Immature natural killer cell (primary cell): ENCODE data around the gene RHBDD3. TPM values are rescaled to one million over a fixed set of nuclear protein-coding genes. Genes with fewer than 3 reads are reported as not detected.
"Not testable (repeated sequence)": the region's sequence is repeated elsewhere in the genome, so short reads cannot be mapped to it uniquely, and the experiment has no call there.

Experiments used
- DNase-seq, 3 donors: peaks; one replicate each; pipeline ENCODE4 v3.0.0; 2022; ENCODE audit warnings: mixed read lengths in 1 of 3
- H3K27ac Mint-ChIP-seq, 6 donors: one replicate each; pipeline ENCODE4 v1.8.0; 2020; ENCODE audit warnings: mixed read lengths in 6 of 6, mild to moderate bottlenecking in 5 of 6, inconsistent platforms in 4 of 6, moderate library complexity in 3 of 6
- H3K27me3 Mint-ChIP-seq, 3 donors: one replicate each; pipeline ENCODE4 v1.8.0; 2020 to 2021; ENCODE audit warnings: low read depth in 3 of 3, mild to moderate bottlenecking in 3 of 3, mixed read lengths in 3 of 3, moderate library complexity in 3 of 3, inconsistent platforms in 1 of 3
- H3K36me3 Mint-ChIP-seq, 3 donors: one replicate each; pipeline ENCODE4 v1.8.0; 2020; ENCODE audit warnings: mixed read lengths in 3 of 3, inconsistent platforms in 2 of 3, mild to moderate bottlenecking in 2 of 3
- H3K4me1 Mint-ChIP-seq, 2 donors: one replicate each; pipeline ENCODE4 v1.8.0; 2020; ENCODE audit warnings: inconsistent platforms in 2 of 2, mild to moderate bottlenecking in 2 of 2, mixed read lengths in 2 of 2, moderate library complexity in 1 of 2
- H3K4me3 Mint-ChIP-seq, 5 donors: one replicate each; pipeline ENCODE4 v1.8.0; 2020; ENCODE audit warnings: mild to moderate bottlenecking in 5 of 5, mixed read lengths in 5 of 5, inconsistent platforms in 3 of 5, moderate library complexity in 3 of 5
- H3K9me3 Mint-ChIP-seq, 6 donors: one replicate each; pipeline ENCODE4 v1.8.0; 2020; ENCODE audit warnings: mild to moderate bottlenecking in 6 of 6, mixed read lengths in 6 of 6, inconsistent platforms in 4 of 6, moderate library complexity in 3 of 6
- polyA plus RNA-seq, 3 donors: library from polyadenylated mRNA; unstranded; fragments of 300-500 nt; fragmentation: Illumina TruSeq; gene quantifications; one replicate each; pipeline ENCODE4 v1.2.3, GENCODE V29; 2021

Gene RHBDD3
- polyA plus RNA-seq, 3 donors from 2014 or later, result 4.5 to 11.7 (median 5.4) TPM

DNA sequence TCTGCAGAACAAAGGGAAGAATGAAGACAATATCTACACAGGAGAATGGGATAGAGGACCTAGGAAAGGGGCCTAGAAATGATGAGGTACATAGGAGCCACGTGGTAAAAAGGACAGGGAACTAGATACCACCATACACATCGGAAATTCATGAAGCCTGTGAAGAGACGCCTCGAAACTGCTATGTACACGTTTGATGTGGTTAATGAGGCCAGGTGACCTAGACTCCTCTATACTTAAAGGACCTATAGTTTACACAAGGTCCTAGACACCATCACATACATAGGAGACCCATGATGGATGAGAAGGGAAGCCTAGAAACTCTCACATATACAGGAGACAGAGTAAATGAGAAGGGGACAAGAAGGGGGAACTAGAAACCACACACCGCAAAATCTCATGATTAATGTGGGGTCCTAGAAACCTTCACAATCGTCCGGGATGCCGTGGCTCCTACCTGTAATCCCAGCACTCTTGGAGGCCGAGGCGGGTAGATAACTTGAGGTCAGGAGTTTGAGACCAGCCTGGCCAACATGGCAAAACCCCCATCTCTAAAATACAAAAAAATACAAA, 23.8 kb downstream of the RHBDD3 start:
- Mint-ChIP-seq H3K36me3 (peaks cover 3 to 14% (median 3%) of the 10 kb centered on the region in 3 donors), H3K9me3 (peaks cover 0 to 4% (median under 1%) of the 10 kb centered on the region in 6 donors), H3K4me3 (no peak overlapping the region), H3K27ac (no peak overlapping the region), H3K27me3 (peaks cover 2 to 8% (median 4%) of the 10 kb centered on the region in 3 donors), H3K4me1 (peaks cover 0 to 2% of the 10 kb centered on the region in 2 donors)
- DNase-seq, result no peak

DNA sequence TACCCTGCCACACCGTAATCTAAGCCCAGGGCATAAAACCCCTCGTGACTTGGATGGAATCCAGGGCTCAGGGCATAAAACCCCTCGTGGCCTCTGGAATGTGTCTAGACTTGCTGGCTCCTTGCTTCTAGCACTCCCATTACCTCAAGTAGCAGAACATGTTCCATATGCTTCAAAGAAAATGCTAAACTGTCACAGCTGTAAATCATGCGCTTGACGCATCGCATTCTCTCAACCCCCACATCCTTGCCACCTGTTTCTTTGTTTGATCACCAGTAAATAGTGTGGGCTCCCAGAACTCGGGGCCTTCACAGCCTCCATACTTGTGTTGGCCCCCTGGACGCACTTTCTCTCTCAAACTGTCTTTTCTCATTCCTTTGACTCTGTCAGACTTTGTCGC, 27.3 kb downstream of the RHBDD3 start:
- not testable (repeated sequence) for H3K27me3 Mint-ChIP-seq, H3K27ac Mint-ChIP-seq, DNase-seq, H3K9me3 Mint-ChIP-seq, H3K4me3 Mint-ChIP-seq, H3K4me1 Mint-ChIP-seq
- peaks cover 3 to 14% (median 3%) of the 10 kb centered on the region in 3 donors for H3K36me3 Mint-ChIP-seq

DNA sequence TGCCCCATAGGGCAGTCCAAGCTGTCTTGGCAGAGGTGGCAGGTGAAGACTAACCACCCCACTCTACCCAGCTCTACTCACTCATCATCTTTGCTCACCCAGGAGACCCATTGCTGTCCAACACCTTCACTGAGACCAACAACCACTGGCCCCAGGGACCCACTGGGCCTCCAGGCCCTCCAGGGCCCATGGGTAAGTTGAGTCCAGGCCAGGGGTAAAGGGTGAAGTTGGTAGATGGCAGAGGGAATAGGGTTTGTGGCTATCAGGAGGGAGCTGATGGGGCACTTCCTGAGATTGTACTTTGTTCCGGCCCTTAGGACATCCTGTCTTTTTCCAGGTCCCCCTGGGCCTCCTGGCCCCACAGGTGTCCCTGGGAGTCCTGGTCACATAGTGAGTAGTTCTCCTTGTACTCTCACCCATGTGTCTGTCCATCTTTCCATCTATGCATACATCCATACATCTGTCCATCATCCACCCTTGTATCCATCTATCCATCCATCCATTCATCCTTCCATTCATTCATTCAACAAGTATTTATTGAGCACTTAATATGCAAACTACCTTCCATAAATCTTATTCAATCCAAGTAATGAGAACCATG, 34.4 kb downstream of the RHBDD3 start:
- H3K4me1 Mint-ChIP-seq, result no peaks in the 10 kb centered on the region
- no peaks in the 10 kb centered on the region for H3K9me3 Mint-ChIP-seq
- H3K27ac Mint-ChIP-seq, result peak overlapping the region in 1 of 6 donors; percentile 17
- no peak for DNase-seq
- H3K4me3 Mint-ChIP-seq, result no peak overlapping the region
- no peaks in the 10 kb centered on the region for H3K27me3 Mint-ChIP-seq
- H3K36me3 Mint-ChIP-seq, result peaks cover 0 to 5% (median 0%) of the 10 kb centered on the region in 3 donors

DNA sequence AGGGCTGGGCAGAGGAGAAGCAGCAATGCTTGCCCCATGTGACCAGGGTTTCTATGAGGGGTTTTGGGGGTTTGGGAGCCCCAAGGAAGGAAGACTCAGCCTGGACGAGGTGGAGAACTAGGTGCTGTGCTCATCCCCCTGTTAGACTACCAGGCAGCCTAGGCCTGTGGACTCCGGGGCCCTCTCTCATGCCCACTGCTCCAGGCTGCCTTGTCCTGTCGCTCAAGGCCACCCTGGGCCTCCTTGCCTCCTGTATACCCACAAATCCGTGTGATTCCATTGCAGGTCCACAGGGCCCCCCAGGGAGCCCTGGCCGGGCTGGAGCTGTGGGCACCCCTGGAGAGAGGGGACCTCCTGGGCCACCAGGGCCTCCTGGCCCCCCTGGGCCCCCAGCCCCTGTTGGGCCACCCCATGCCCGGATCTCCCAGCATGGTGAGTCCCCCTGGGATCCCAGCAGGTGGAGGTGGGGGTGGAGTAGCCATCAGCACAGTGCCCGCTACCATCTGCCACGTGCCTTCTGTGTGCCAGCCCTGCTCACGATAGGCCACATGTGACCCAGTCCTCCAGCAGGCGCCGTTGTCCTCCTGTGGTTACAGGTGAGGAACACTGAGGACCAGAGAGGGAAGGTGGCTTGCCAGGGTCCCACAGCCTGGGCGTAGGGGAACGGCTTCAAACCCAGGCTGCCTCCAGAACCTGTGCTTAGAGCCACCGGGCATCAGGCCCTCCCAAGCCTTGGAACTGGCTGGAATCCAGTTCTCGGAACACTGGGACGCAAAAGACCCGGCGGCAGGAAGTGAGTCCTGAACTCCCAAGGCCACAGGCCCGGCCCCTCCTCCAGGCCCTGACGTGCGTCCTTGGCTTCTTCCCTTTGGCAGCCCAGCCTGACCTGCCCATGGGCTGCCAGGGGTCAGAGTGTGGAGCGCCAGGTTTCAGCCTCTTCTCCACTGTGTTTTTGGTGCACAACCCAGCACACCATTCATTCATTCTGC, 35.5 kb downstream of the RHBDD3 start:
- DNase-seq, result no peak
- Mint-ChIP-seq H3K9me3 (no peaks in the 10 kb centered on the region), H3K27ac (no peak overlapping the region), H3K4me3 (no peak overlapping the region), H3K36me3 (peaks cover 0 to 5% (median 0%) of the 10 kb centered on the region in 3 donors), H3K27me3 (peaks cover 0 to 1% (median 0%) of the 10 kb centered on the region in 3 donors), H3K4me1 (no peaks in the 10 kb centered on the region)

DNA sequence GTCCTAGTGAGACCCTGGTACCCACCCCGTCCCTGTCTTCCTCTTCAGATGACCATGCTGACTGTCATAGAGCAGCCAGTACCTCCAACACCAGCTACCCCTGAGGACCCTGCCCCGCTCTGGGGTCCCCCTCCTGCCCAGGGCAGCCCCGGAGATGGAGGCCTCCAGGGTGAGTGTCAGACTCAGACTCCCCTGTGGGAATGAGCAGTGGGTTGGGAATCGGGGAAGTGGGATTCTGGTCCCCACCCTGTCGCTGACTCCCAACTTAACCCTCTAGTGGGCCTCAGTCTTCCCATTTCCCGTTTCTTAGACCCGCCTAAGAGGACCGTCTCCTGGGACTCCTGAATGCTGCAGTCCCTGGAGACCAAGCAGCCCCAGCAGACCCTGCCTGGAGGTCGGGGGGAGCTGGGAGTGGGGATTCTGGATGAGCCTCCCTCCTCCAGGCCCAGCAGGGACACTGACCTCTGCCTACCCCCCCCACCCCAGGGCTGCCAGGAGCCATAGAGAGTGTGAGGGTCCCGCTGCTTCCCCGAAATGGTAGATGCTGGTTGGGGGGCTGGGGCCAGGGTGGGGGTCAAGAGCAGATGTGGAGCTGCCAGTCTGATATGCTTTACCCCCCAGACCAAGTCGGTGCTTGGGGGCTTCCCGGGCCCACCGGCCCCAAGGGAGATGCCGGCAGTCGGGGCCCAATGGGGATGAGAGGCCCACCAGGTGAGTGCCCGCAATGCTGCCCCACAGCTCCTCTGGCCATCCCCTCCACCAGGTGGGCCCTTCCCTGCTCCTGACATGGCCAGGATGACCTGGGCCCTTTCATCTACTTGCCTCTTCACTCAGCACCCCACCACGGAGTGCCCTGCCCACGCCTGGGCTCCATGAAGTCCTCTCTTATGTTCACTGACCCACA, 36.6 kb downstream of the RHBDD3 start:
- Mint-ChIP-seq H3K9me3 (no peaks in the 10 kb centered on the region), H3K27me3 (peaks cover 0 to 1% (median 0%) of the 10 kb centered on the region in 3 donors), H3K36me3 (peaks cover 0 to 5% (median 0%) of the 10 kb centered on the region in 3 donors), H3K4me3 (no peak overlapping the region), H3K27ac (no peak overlapping the region), H3K4me1 (no peaks in the 10 kb centered on the region)
- no peak for DNase-seq

DNA sequence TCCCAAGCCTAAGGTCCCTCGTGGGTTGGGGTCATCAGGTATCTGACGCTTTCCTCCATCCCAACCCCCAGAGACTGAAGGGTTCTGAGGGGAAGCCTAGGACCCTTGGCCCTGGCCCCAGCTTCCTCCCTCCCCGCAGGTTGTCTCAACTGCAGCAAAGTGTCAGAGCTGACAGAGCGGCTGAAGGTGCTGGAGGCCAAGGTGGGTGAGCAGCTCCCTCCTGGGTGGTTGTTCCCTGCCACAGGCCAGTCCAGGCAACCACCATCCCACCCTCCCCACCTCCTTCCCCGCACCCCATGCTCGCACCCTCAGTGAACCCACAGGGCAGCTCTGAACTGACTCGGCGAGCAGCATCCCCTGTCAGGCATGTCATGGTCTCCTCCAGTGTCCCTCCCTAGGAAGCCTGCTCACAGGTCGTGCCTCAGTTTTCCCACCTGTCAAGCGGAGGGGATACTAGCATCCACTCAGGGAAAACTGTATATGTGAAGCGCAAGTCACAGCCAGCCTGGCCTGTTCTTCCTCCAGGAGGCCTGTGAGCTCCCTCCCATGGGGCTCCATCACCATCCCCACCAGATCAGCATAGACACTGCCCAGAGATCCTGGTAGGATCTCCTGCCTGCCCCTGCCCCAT, 41.3 kb downstream of the RHBDD3 start:
- no peak overlapping the region for H3K4me3 Mint-ChIP-seq
- H3K36me3 Mint-ChIP-seq, result no peaks in the 10 kb centered on the region
- no peaks in the 10 kb centered on the region for H3K9me3 Mint-ChIP-seq
- DNase-seq, result no peak
- H3K27ac Mint-ChIP-seq, result no peak overlapping the region
- H3K27me3 Mint-ChIP-seq, result peaks cover 0 to 3% (median 0%) of the 10 kb centered on the region in 3 donors
- no peaks in the 10 kb centered on the region for H3K4me1 Mint-ChIP-seq

DNA sequence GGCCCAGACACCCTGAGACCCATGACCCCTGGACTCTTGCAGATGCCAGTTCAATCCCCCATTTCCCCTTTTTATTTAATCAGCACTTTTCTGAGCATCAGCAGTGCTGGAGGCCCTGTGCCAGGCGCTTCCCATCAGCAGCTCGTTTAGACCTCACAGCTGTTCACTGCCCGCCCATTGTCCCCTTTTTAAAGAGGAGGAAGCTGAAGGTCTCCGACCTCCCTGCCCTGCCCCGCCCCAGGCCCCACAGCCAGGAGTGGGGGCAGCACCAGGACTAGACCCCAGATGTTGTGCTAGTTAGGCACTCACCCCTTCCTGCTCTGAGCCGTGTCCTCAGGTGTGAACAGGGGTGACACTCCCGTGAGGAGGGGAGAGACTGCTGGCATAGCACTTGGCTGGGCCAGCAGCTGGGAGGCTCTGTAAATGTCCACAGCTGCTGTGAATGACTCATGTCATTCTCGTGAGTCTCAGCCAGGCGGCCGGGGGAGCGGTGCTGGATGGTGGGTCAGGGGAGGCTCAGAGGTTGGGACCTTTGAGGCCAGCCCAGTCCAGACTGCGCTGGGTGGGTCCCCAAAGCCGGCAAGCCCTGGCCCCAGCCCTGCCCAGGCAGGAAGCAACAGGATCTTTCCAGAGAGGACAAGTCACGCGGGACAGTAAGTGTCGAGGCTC, 42.2 kb downstream of the RHBDD3 start:
- peaks cover 0 to 3% (median 0%) of the 10 kb centered on the region in 3 donors for H3K27me3 Mint-ChIP-seq
- no peaks in the 10 kb centered on the region for H3K36me3 Mint-ChIP-seq
- no peak for DNase-seq
- no peak overlapping the region for H3K4me3 Mint-ChIP-seq
- no peaks in the 10 kb centered on the region for H3K9me3 Mint-ChIP-seq
- H3K27ac Mint-ChIP-seq, result no peak overlapping the region
- no peaks in the 10 kb centered on the region for H3K4me1 Mint-ChIP-seq

DNA sequence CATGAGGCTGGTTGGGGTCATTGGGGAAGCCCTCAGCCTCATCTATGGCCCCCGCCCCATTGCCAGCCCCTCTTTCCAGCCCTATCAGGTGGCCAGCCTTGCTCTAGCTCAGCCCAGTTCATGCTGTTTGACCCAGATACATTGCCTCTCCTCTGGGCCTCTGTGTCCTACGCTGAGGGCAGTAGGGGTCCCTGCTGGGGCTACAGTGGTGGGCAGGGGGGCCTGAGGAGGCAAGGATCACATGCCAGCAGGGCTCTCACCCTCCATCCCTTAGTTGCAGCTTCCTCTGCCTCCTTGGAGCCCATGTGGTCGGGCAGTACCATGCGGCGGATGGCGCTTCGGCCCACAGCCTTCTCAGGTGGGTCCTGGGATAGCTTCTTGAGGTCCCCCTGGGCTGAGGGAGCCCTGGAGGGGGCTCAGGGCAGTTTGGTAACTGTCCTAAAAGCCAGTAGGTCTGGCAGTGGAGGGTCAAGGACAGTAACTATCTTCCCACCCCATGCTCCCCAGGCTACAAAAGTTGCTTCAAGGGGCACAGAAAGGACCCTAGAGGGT, 42.8 kb downstream of the RHBDD3 start:
- Mint-ChIP-seq H3K9me3 (no peaks in the 10 kb centered on the region), H3K36me3 (no peaks in the 10 kb centered on the region), H3K4me1 (no peaks in the 10 kb centered on the region), H3K4me3 (no peak overlapping the region), H3K27ac (no peak overlapping the region), H3K27me3 (peaks cover 0 to 3% (median 0%) of the 10 kb centered on the region in 3 donors)
- no peak for DNase-seq

DNA sequence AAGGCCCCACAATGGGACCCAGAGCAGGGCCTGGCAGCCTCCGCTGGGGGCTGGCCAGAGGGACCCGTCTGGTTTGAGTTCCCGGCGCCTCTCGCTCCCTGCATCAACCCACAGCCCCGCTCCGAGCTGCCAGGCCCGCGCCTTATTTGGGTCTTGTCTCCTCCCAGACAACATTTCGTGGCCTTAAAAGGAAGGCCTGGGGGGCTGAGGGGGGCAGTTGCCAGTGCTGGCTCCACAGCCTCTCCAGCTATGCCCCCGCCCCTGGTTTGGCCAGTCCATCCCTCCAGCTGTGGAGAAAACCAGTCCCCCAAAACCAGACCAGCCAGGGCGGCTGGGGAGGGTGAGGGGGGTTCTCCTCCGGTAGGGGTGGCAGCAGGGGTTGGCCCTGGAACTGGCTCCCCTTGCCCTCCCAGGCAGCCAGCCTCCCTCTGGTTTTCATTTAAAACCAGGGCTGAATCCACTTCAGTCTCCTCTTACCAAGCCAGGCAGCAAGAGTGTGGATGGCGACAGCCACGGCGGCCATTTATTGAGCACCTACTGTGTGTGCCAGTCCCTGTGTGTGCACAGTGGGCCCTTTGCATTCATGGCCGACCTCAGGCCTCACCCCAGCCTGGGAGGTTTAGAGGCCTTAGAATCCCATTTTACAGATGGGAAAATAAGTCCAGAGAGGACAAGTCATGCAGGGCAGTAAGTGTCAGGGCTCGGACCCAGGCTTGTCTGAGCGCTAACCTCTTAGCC, 43.5 kb downstream of the RHBDD3 start:
- no peak overlapping the region for H3K4me3 Mint-ChIP-seq
- peaks cover 0 to 3% (median 0%) of the 10 kb centered on the region in 3 donors for H3K27me3 Mint-ChIP-seq
- H3K27ac Mint-ChIP-seq, result no peak overlapping the region
- no peaks in the 10 kb centered on the region for H3K36me3 Mint-ChIP-seq
- no peak for DNase-seq
- no peaks in the 10 kb centered on the region for H3K9me3 Mint-ChIP-seq
- no peaks in the 10 kb centered on the region for H3K4me1 Mint-ChIP-seq

DNA sequence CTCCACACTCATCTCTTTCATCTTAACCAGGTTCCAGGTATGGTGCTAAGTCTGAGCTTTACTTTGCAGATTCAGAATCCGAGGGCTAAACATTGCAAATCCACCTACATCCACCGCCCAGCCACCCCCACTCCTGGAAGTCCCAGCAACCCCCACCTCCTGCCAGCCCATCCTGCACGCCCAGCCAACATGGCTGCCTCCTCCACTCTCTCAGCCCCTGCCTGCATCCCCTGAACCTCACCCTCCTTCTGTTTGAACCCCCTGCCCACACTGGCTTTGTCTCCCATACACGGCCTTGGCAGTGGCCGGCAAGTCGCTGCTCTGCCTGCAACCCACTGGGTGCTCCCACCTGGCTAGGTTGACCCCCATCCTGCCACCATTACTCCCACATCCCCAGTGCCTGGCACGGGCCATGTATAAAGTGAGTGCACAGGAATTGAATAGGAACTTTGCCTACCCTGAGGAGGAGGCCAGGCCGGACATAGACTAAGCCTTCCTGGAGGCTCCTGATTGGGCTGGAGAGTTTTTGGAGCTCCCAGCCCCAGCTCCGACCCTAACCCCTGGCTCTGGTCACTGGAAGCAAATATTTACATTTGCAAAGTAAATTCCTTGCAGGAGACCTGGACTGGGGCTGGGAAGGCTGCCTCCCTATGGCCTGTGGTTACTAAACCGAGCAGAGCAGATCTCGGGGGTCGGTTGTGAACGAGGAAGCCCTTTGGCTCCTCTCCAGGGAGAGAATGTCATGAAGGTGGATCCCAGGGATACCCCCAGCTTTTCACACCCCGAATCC, 47.7 kb downstream of the RHBDD3 start:
- peaks cover 0 to 2% (median 0%) of the 10 kb centered on the region in 3 donors for H3K27me3 Mint-ChIP-seq
- H3K4me1 Mint-ChIP-seq, result no peaks in the 10 kb centered on the region
- H3K36me3 Mint-ChIP-seq, result no peaks in the 10 kb centered on the region
- H3K9me3 Mint-ChIP-seq, result no peaks in the 10 kb centered on the region
- no peak overlapping the region for H3K27ac Mint-ChIP-seq
- DNase-seq, result no peak
- H3K4me3 Mint-ChIP-seq, result no peak overlapping the region

DNA sequence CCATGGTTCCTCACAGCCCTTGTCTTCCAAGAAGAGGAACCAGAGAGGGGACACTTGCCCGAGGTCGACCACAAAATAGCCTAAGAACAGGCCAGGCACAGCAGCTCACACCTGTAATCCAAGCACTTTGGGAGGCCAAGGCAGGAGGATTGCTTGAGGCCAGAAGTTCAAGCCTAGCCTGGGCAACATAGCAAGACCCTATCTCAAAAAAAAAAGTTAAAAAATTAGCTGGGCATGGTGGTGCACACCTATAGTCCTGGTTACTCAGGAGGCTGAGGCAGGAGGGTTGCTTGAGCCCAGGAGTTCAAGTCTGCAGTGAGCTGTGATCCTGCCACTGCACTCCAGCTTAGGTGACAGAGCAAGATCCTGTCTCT, 48.4 kb downstream of the RHBDD3 start:
- H3K4me3 Mint-ChIP-seq, H3K4me1 Mint-ChIP-seq, H3K9me3 Mint-ChIP-seq, H3K27me3 Mint-ChIP-seq, H3K27ac Mint-ChIP-seq, H3K36me3 Mint-ChIP-seq, DNase-seq: not testable (repeated sequence)
